AG10803 (cell line): Measurements from ENCODE around the gene ABI3BP.

Source experiments
- DNase-seq: peaks from one replicate; pipeline ENCODE4 v3.0.0; 2010; ENCODE audit warnings: low read depth
- H3K4me3 ChIP-seq: 2 replicates; pipeline ENCODE4 v1.5.1; 2011; ENCODE audit warnings: mild to moderate bottlenecking, low read length, control low read depth
- TF ChIP-seq, protein P1 (sequence below): conservative IDR thresholded peaks from 2 replicates; pipeline ENCODE4 v1.5.1; 2011; ENCODE audit warnings: mild to moderate bottlenecking, low read length, control low read depth, inconsistent platforms

The ABI3BP gene

GRCh38 chr3:100703865-100704264 lies 289.4 kb downstream of the ABI3BP start:
- H3K4me3 ChIP-seq = no peak overlapping the region
- DNase-seq = no peak
- TF ChIP-seq, protein P1, sequence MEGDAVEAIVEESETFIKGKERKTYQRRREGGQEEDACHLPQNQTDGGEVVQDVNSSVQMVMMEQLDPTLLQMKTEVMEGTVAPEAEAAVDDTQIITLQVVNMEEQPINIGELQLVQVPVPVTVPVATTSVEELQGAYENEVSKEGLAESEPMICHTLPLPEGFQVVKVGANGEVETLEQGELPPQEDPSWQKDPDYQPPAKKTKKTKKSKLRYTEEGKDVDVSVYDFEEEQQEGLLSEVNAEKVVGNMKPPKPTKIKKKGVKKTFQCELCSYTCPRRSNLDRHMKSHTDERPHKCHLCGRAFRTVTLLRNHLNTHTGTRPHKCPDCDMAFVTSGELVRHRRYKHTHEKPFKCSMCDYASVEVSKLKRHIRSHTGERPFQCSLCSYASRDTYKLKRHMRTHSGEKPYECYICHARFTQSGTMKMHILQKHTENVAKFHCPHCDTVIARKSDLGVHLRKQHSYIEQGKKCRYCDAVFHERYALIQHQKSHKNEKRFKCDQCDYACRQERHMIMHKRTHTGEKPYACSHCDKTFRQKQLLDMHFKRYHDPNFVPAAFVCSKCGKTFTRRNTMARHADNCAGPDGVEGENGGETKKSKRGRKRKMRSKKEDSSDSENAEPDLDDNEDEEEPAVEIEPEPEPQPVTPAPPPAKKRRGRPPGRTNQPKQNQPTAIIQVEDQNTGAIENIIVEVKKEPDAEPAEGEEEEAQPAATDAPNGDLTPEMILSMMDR = no peak

DNA sequence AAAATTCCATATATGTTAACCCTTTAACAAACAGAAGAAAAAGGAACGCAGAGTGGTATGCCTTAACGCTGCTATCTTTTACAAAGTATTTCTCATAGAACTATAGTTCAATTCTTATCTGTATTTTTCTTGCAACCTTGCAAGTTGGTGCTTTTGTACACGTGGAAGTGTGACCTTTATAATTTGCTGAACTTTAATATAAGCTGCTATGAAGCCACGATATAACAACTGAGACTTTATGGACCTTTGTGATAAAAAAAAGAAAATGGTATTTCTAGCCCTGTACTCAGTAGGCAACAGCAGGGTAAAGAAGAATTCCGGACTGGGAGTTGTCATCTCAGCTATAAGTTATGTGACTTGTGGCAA lies 290.3 kb downstream of the ABI3BP start:
- no peak overlapping the region for H3K4me3 ChIP-seq
- TF ChIP-seq, protein P1 = no peak
- no peak for DNase-seq

GRCh38 chr3:100702082-100702979 lies 290.9 kb downstream of the ABI3BP start:
- no peak for DNase-seq
- TF ChIP-seq, protein P1 = no peak
- H3K4me3 ChIP-seq = no peak overlapping the region

DNA sequence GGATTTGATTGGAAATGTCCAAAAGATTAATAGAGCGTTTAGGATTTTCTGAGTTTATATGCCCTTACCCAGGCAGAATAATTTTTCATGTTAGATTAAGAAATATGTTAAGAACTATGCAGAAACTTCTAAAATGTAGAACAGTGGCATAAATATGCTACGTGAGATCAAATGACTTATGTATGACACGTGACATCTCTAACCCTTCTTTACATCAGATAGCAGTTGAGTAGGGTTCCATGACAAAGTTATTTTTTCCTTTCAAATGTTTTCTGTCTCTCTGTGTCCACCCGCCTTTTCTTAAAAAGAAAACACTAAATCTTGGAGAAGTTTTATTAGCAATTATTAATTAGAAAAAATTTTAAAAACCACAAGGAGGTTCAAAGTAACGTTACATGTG lies 292.5 kb downstream of the ABI3BP start:
- H3K4me3 ChIP-seq = no peak overlapping the region
- TF ChIP-seq, protein P1 = no peak
- no peak for DNase-seq
